Measurements from ENCODE around the gene PEX10.

DNA sequence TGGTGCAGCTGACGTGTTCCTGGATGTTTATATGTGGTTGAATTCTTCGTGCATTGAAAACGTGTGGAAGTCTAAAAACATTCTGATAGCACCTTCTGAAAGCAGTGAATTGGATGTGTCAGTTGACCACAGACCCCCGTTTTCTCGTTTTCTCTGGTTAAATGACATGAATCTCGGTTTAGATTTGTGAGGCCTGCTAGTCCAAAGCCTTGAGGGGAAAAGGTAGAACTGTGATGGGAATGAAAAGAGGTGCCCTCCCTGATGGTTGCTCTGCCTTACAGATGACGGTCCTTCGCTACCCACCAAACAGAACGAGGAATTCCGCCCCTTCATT is 11.8 kb downstream of the PEX10 start:
- TF ChIP-seq, protein P1, sequence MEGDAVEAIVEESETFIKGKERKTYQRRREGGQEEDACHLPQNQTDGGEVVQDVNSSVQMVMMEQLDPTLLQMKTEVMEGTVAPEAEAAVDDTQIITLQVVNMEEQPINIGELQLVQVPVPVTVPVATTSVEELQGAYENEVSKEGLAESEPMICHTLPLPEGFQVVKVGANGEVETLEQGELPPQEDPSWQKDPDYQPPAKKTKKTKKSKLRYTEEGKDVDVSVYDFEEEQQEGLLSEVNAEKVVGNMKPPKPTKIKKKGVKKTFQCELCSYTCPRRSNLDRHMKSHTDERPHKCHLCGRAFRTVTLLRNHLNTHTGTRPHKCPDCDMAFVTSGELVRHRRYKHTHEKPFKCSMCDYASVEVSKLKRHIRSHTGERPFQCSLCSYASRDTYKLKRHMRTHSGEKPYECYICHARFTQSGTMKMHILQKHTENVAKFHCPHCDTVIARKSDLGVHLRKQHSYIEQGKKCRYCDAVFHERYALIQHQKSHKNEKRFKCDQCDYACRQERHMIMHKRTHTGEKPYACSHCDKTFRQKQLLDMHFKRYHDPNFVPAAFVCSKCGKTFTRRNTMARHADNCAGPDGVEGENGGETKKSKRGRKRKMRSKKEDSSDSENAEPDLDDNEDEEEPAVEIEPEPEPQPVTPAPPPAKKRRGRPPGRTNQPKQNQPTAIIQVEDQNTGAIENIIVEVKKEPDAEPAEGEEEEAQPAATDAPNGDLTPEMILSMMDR (IDR thresholded peaks at IDR 0.05 in 4 of 5, conservative IDR thresholded peaks at IDR 0.05 in 1 of 5) = no peak
- no peak for TF ChIP-seq POLR2A (IDR thresholded peaks at IDR 0.05)

Data from gastrocnemius medialis (tissue), 4 donors.